H9 (cell line): ENCODE data around the gene TMEM51. TPM values are rescaled to one million over a fixed set of nuclear protein-coding genes. Genes with fewer than 3 reads are reported as not detected.

Source experiments
- DNase-seq: peaks from one replicate; pipeline ENCODE4 v3.0.0-alpha.2; 2017
- H2AFZ ChIP-seq: one replicate; pipeline ENCODE4 v1.6.1; 2013; ENCODE audit warnings: mild to moderate bottlenecking, low read length, control low read depth, moderate library complexity
- H2AK5ac ChIP-seq: 2 replicates; pipeline ENCODE4 v1.6.1; 2013; ENCODE audit warnings: low read length, control low read depth, mixed read lengths; ENCODE audit not compliant: insufficient read length
- H2BK120ac ChIP-seq: one replicate; pipeline ENCODE4 v1.6.1; 2013; ENCODE audit warnings: low read depth, mild to moderate bottlenecking, low read length, control low read depth, inconsistent platforms; ENCODE audit not compliant: poor library complexity, severe bottlenecking
- H2BK12ac ChIP-seq: 2 replicates; pipeline ENCODE4 v1.6.1; 2013; ENCODE audit warnings: low read length, control low read depth, mixed read lengths, low read depth; ENCODE audit not compliant: insufficient read length
- H2BK15ac ChIP-seq: 2 replicates; pipeline ENCODE4 v1.6.1; 2013; ENCODE audit warnings: low read depth, low read length, control low read depth
- H2BK20ac ChIP-seq: one replicate; pipeline ENCODE4 v1.6.1; 2013; ENCODE audit warnings: low read depth, mild to moderate bottlenecking, low read length, control low read depth, inconsistent platforms; ENCODE audit not compliant: poor library complexity, severe bottlenecking
- H2BK5ac ChIP-seq: 2 replicates; pipeline ENCODE4 v1.6.1; 2013; ENCODE audit warnings: low read length, control low read depth, mixed read lengths; ENCODE audit not compliant: insufficient read length
- H3K14ac ChIP-seq: 2 replicates; pipeline ENCODE4 v1.6.1; 2013; ENCODE audit warnings: low read length, control low read depth; ENCODE audit not compliant: insufficient read depth
- H3K18ac ChIP-seq: 2 replicates; pipeline ENCODE4 v1.6.1; 2013; ENCODE audit warnings: low read depth, mild to moderate bottlenecking, mixed read lengths, low read length, control low read depth; ENCODE audit not compliant: insufficient read length
- H3K23ac ChIP-seq: 2 replicates; pipeline ENCODE4 v1.6.1; 2013; ENCODE audit warnings: low read length, control low read depth, mixed read lengths, low read depth; ENCODE audit not compliant: insufficient read length
- H3K23me2 ChIP-seq: 2 replicates; pipeline ENCODE4 v1.6.1; 2013; ENCODE audit warnings: low read depth, mild to moderate bottlenecking, mixed read lengths, low read length, control low read depth; ENCODE audit not compliant: insufficient read length, poor library complexity, severe bottlenecking
- H3K27ac ChIP-seq: 2 replicates; pipeline ENCODE4 v1.5.1; 2013; ENCODE audit warnings: low read length, control low read depth, mixed read lengths, low read depth; ENCODE audit not compliant: insufficient read length
- H3K27me3 ChIP-seq: 2 replicates; pipeline ENCODE4 v1.6.1; 2013; ENCODE audit warnings: low read length, control low read depth, inconsistent platforms; ENCODE audit not compliant: insufficient read depth
- H3K4ac ChIP-seq: 2 replicates; pipeline ENCODE4 v1.6.1; 2013; ENCODE audit warnings: low read depth, mild to moderate bottlenecking, control low read depth, inconsistent platforms, low read length, moderate library complexity
- H3K4me1 ChIP-seq: 2 replicates; pipeline ENCODE4 v1.6.1; 2013; ENCODE audit warnings: low read length, control low read depth, inconsistent platforms; ENCODE audit not compliant: insufficient read depth
- H3K4me2 ChIP-seq: 2 replicates; pipeline ENCODE4 v1.6.1; 2013; ENCODE audit warnings: low read length, control low read depth, mixed read lengths; ENCODE audit not compliant: insufficient read length, insufficient read depth
- H3K56ac ChIP-seq: 2 replicates; pipeline ENCODE4 v1.6.1; 2013; ENCODE audit warnings: low read depth, mild to moderate bottlenecking, mixed read lengths, low read length, control low read depth; ENCODE audit not compliant: insufficient read length
- H3K79me1 ChIP-seq: 2 replicates; pipeline ENCODE4 v1.6.1; 2013; ENCODE audit warnings: low read depth, mild to moderate bottlenecking, moderate library complexity, low read length, control low read depth, inconsistent platforms; ENCODE audit not compliant: insufficient read depth, poor library complexity, severe bottlenecking
- H3K79me2 ChIP-seq: 2 replicates; pipeline ENCODE4 v1.6.1; 2013; ENCODE audit warnings: low read length, control low read depth, inconsistent platforms; ENCODE audit not compliant: insufficient read depth
- H3K9ac ChIP-seq: 2 replicates; pipeline ENCODE4 v1.6.1; 2013; ENCODE audit warnings: low read length, control low read depth, mixed read lengths; ENCODE audit not compliant: insufficient read length; ENCODE audit errors: extremely low read depth
- H3K9me3 ChIP-seq: one replicate; pipeline ENCODE4 v1.6.1; 2013; ENCODE audit warnings: low read depth, low read length, inconsistent platforms; ENCODE audit not compliant: control insufficient read depth
- H3T11ph ChIP-seq: one replicate; pipeline ENCODE4 v1.6.1; 2013; ENCODE audit warnings: mild to moderate bottlenecking, low read length, control low read depth, inconsistent platforms
- H4K20me1 ChIP-seq: one replicate; pipeline ENCODE4 v1.6.1; 2013; ENCODE audit not compliant: control insufficient read depth, insufficient read length, insufficient read depth
- H4K5ac ChIP-seq: 2 replicates; pipeline ENCODE4 v1.6.1; 2013; ENCODE audit warnings: low read depth, mild to moderate bottlenecking, mixed read lengths, low read length, control low read depth; ENCODE audit not compliant: insufficient read length
- H4K8ac ChIP-seq: replicated peaks from 2 replicates; pipeline ENCODE4 v1.6.1; 2013; ENCODE audit warnings: low read length, control low read depth, mixed read lengths, low read depth; ENCODE audit not compliant: insufficient read length
- H4K91ac ChIP-seq: 2 replicates; pipeline ENCODE4 v1.6.1; 2013; ENCODE audit warnings: low read depth, mild to moderate bottlenecking, moderate library complexity, mixed read lengths, low read length, control low read depth; ENCODE audit not compliant: insufficient read length
- H3K27ac Mint-ChIP-seq, 3 experiments: 2 replicates in 2 of 3; 3 replicates in 1 of 3; pipeline ENCODE4 v1.8.0; 2020 to 2021; ENCODE audit warnings: mixed read lengths in 3 of 3, mild to moderate bottlenecking in 1 of 3, moderate library complexity in 1 of 3
- H3K27me3 Mint-ChIP-seq: 2 replicates; pipeline ENCODE4 v1.8.0; 2021; ENCODE audit warnings: low read depth, mild to moderate bottlenecking, moderate library complexity, mixed read lengths
- H3K36me3 Mint-ChIP-seq, 3 experiments: 2 replicates in 2 of 3; 3 replicates in 1 of 3; pipeline ENCODE4 v1.8.0; 2020 to 2021; ENCODE audit warnings: low read depth in 3 of 3, mixed read lengths in 3 of 3; ENCODE audit not compliant: insufficient read depth in 1 of 3
- H3K4me1 Mint-ChIP-seq, 2 experiments: 2 replicates each; pipeline ENCODE4 v1.8.0; 2020; ENCODE audit warnings: mixed read lengths in 2 of 2
- H3K4me3 Mint-ChIP-seq, 2 experiments: 2 replicates in 1 of 2; 3 replicates in 1 of 2; pipeline ENCODE4 v1.8.0; 2020 to 2021; ENCODE audit warnings: mild to moderate bottlenecking in 2 of 2, mixed read lengths in 2 of 2, moderate library complexity in 1 of 2
- H3K9me3 Mint-ChIP-seq, 2 experiments: 2 replicates in 1 of 2; 3 replicates in 1 of 2; pipeline ENCODE4 v1.8.0; 2020; ENCODE audit warnings: mild to moderate bottlenecking in 2 of 2, mixed read lengths in 2 of 2, moderate library complexity in 1 of 2
- WGBS: extraction: QIAGEN DNeasy Blood & Tissue Kit; methylation state at CpG from one replicate; pipeline ENCODE4 v1.1.7; 2013; ENCODE audit warnings: missing lambda C conversion rate, low lambda C conversion rate, mixed read lengths; ENCODE audit not compliant: insufficient read length; ENCODE audit errors: extremely low coverage; 5-methylcytosine and 5-hydroxymethylcytosine counted together
- total RNA-seq: library from RNA; stranded (reverse); gene quantifications from 2 replicates; pipeline ENCODE4 v1.2.1, GENCODE V29; 2021
- TF ChIP-seq, protein P1 (sequence below): fragments of 200-600 bp; sonication (generic); conservative IDR thresholded peaks from 3 replicates; pipeline ENCODE4 v1.8.0; 2021; ENCODE audit warnings: antibody characterized with exemption, mild to moderate bottlenecking

The TMEM51 gene
- total RNA-seq, 1 experiment from 2014 or later, result 4.6 TPM

DNA sequence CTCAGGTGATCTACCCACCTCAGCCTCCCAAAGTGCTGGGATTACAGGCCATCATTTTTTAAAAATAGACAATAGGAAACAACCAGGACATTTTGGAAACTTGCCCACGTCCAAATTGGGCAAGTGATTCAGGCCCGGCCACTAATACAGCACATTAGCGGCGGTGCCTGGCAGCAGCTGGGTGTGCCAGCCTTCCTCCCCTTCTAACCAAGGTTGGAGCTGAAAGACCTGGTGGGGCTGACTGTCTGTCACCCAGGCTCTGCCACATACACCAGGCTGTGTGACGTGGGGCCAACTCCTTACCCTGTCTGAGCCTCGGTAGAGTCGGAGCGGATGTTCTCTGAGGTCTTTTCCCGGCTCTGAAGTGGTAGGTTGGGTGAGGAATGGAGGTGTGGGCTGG is 29.6 kb upstream of the TMEM51 start:
- Histone ChIP-seq H3K27me3 (no peaks in the 10 kb centered on the region), H3K23ac (no peak overlapping the region), H3K23me2 (no peaks in the 10 kb centered on the region), H4K8ac (no peak overlapping the region), H3T11ph (no peak overlapping the region), H2BK12ac (no peak overlapping the region), H4K5ac (no peak overlapping the region), H3K14ac (no peak overlapping the region), H3K9ac (no peak overlapping the region), H2AFZ (no peak overlapping the region), H2BK20ac (no peak overlapping the region), H2BK120ac (no peak overlapping the region), H3K9me3 (no peaks in the 10 kb centered on the region), H3K79me2 (no peaks in the 10 kb centered on the region), H3K56ac (no peak overlapping the region), H2BK5ac (no peak overlapping the region), H4K20me1 (no peaks in the 10 kb centered on the region), H2BK15ac (no peak overlapping the region), H2AK5ac (no peak overlapping the region), H3K4ac (no peak overlapping the region), H3K79me1 (no peaks in the 10 kb centered on the region), H3K18ac (no peak overlapping the region), H4K91ac (no peak overlapping the region), H3K4me1 (no peaks in the 10 kb centered on the region), H3K27ac (no peak overlapping the region), H3K4me2 (no peak overlapping the region)
- no peak for DNase-seq
- Mint-ChIP-seq H3K9me3 (peaks cover 0 to 3% of the 10 kb centered on the region in 2 experiments; a peak in 3 of 5 replicates), H3K27me3 (peaks cover 11% of the 10 kb centered on the region), H3K4me1 (peaks cover 9 to 13% of the 10 kb centered on the region in 2 experiments), H3K4me3 (no peak overlapping the region), H3K27ac (no peak overlapping the region), H3K36me3 (no peaks in the 10 kb centered on the region; a peak in 1 of 7 replicates)
- TF ChIP-seq, protein P1, sequence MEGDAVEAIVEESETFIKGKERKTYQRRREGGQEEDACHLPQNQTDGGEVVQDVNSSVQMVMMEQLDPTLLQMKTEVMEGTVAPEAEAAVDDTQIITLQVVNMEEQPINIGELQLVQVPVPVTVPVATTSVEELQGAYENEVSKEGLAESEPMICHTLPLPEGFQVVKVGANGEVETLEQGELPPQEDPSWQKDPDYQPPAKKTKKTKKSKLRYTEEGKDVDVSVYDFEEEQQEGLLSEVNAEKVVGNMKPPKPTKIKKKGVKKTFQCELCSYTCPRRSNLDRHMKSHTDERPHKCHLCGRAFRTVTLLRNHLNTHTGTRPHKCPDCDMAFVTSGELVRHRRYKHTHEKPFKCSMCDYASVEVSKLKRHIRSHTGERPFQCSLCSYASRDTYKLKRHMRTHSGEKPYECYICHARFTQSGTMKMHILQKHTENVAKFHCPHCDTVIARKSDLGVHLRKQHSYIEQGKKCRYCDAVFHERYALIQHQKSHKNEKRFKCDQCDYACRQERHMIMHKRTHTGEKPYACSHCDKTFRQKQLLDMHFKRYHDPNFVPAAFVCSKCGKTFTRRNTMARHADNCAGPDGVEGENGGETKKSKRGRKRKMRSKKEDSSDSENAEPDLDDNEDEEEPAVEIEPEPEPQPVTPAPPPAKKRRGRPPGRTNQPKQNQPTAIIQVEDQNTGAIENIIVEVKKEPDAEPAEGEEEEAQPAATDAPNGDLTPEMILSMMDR, result no peak
- WGBS, result no CpG with 5 or more reads among the region's 9 CpGs
